Panc1 (cell line): ENCODE results near the gene MTOR. TPM values are rescaled to one million over a fixed set of nuclear protein-coding genes. Genes with fewer than 3 reads are reported as not detected.

Source experiments
- ATAC-seq: fragments of 200-7000 bp; cut with Tn5 transposase; 2 replicates; pipeline ENCODE4 v1.9.1; 2020; ENCODE audit warnings: mild to moderate bottlenecking, moderate library complexity
- BruUV-seq: library from RNA; stranded (reverse); fragments of 400-500 nt; replicated peaks from 2 replicates; lab custom pipeline; 2021; lab: Mats Ljungman, UMichigan
- CTCF ChIA-PET: fragments of 300-600 bp; sonication (Branson Sonifier 250); formaldehyde crosslinking; loops from one replicate; lab custom pipeline; 2022; ENCODE audit warnings: antibody characterized with exemption; lab: Charles Lee
- POLR2A ChIA-PET: fragments of 300-600 bp; sonication (Branson Sonifier 250); formaldehyde crosslinking; loops from one replicate; lab custom pipeline; 2022; ENCODE audit warnings: antibody characterized with exemption; lab: Charles Lee
- DNase-seq: peaks from one replicate; pipeline ENCODE4 v3.0.0-alpha.2; 2010; ENCODE audit warnings: low read depth, low spot score
- H3K27ac ChIP-seq: 2 replicates; pipeline ENCODE4 v1.5.1; 2011; ENCODE audit warnings: mild to moderate bottlenecking, low read length, inconsistent platforms
- H3K27me3 ChIP-seq: fragments of 200-500 bp; sonication (Bioruptor generic); 2 replicates; pipeline ENCODE4 v1.6.0; 2014; ENCODE audit warnings: low read length, inconsistent platforms; ENCODE audit not compliant: control insufficient read depth, insufficient read depth
- H3K36me3 ChIP-seq: fragments of 200-500 bp; sonication (Bioruptor generic); 2 replicates; pipeline ENCODE4 v1.5.1; 2014; ENCODE audit warnings: inconsistent platforms, mild to moderate bottlenecking, low read length, moderate library complexity; ENCODE audit not compliant: control insufficient read depth, insufficient read depth
- H3K4me1 ChIP-seq: 2 replicates; pipeline ENCODE4 v1.5.1; 2011; ENCODE audit warnings: inconsistent platforms, mild to moderate bottlenecking, low read length, moderate library complexity; ENCODE audit not compliant: control insufficient read depth, insufficient read depth
- H3K4me3 ChIP-seq, 2 experiments: 2 replicates each; pipeline ENCODE4 v1.5.1; 2011 to 2012; ENCODE audit warnings: low read depth in 2 of 2, low read length in 2 of 2, mild to moderate bottlenecking in 2 of 2, inconsistent platforms in 1 of 2, moderate library complexity in 1 of 2
- H3K9me3 ChIP-seq: fragments of 200-500 bp; sonication (Bioruptor generic); 2 replicates; pipeline ENCODE4 v1.5.1; 2014; ENCODE audit warnings: low read depth, mild to moderate bottlenecking, inconsistent platforms, low read length, moderate library complexity; ENCODE audit not compliant: control insufficient read depth, insufficient read depth
- POLR2AphosphoS5 ChIP-seq: IDR thresholded peaks from 2 replicates; pipeline ENCODE4 v1.6.1; 2012; ENCODE audit warnings: mild to moderate bottlenecking, low read depth, low read length, moderate library complexity
- SIN3A ChIP-seq: IDR thresholded peaks from 2 replicates; pipeline ENCODE4 v1.6.1; 2012; ENCODE audit warnings: low read depth, mild to moderate bottlenecking, low read length, moderate library complexity, borderline replicate concordance; ENCODE audit not compliant: insufficient read depth
- TCF7L2 ChIP-seq: IDR thresholded peaks from 2 replicates; pipeline ENCODE4 v1.6.1; 2011; ENCODE audit warnings: mild to moderate bottlenecking, low read depth, low read length, inconsistent platforms
- in situ Hi-C: cut with HindIII; loops from 2 replicates; pipeline ENCODE4 v1.10.0; 2016; ENCODE audit warnings: low sequenced_read_pairs, low pct_unique_long_range_greater_than_20kb
- intact Hi-C: fragments of 100-400 bp; cut with micrococcal nuclease; formaldehyde crosslinking; loops from one replicate; pipeline ENCODE4 v1.10.0; 2022; ENCODE audit not compliant: unreplicated experiment
- total RNA-seq: library from RNA; stranded (reverse); gene quantifications from one replicate; pipeline ENCODE4 v1.2.1, GENCODE V29; 2021; ENCODE audit not compliant: unreplicated experiment
- TF ChIP-seq, protein P1 (sequence below): fragments of 450-650 bp; IDR thresholded peaks from 2 replicates; pipeline ENCODE4 v1.5.1; 2017; ENCODE audit warnings: mild to moderate bottlenecking
- TF ChIP-seq, protein P2 (sequence below), 2 experiments: IDR thresholded peaks; 2 replicates each; pipeline ENCODE4 v1.6.1; 2011 to 2012; ENCODE audit warnings: low read depth in 2 of 2, control low read depth in 1 of 2, low read length in 1 of 2, mild to moderate bottlenecking in 1 of 2, moderate library complexity in 1 of 2; ENCODE audit not compliant: insufficient read depth in 1 of 2

Gene MTOR
- total RNA-seq, 1 experiment from 2014 or later, result 71.2 TPM

DNA sequence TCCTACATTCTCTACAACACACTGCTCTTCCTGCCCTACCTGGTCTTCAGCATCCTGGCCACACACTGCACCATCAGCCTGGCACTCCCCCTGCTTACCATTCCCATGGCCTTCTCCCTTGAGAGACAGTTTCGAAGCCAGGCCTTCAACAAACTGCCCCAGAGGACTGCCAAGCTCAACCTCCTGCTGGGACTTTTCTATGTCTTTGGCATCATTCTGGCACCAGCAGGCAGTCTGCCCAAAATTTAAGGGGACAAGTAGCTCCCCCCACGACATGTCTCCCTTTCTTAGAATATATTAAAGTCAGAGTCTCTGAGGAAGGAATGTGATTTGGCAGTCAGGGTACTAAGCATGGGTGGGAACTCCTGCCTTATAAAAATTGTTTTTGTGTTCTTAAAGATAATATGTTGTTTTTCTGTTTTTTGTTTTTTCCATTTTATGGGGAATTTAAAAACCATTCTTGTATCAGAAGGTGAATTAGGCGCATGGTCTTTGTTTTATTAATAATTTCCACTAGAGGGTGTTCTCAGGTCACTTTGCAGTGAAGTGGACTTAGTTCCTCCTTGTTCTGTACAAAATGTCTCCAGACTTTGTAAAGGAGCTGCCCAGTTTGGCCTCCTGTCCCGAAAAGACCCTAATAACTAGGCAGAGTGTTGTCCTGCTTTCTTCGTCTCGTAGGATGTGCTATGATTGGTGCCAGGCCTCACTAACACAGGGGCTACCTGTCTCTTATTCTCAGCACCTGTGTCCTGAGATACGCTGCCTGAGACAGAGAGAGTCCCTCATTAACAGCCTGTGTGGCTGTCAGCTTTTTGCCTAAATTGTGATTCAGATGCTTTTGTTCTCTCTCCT, 23.8 kb upstream of the MTOR start:
- no peak for DNase-seq
- in situ Hi-C loops, result no loop called here
- Histone ChIP-seq H3K9me3 (no peaks in the 10 kb centered on the region), H3K27me3 (no peaks in the 10 kb centered on the region), H3K4me1 (no peaks in the 10 kb centered on the region), H3K27ac (no peak overlapping the region), H3K4me3 (no peak overlapping the region), H3K36me3 (no peaks in the 10 kb centered on the region)
- TF ChIP-seq POLR2AphosphoS5 (no peak), TCF7L2 (no peak), SIN3A (no peak)
- TF ChIP-seq, protein P1, sequence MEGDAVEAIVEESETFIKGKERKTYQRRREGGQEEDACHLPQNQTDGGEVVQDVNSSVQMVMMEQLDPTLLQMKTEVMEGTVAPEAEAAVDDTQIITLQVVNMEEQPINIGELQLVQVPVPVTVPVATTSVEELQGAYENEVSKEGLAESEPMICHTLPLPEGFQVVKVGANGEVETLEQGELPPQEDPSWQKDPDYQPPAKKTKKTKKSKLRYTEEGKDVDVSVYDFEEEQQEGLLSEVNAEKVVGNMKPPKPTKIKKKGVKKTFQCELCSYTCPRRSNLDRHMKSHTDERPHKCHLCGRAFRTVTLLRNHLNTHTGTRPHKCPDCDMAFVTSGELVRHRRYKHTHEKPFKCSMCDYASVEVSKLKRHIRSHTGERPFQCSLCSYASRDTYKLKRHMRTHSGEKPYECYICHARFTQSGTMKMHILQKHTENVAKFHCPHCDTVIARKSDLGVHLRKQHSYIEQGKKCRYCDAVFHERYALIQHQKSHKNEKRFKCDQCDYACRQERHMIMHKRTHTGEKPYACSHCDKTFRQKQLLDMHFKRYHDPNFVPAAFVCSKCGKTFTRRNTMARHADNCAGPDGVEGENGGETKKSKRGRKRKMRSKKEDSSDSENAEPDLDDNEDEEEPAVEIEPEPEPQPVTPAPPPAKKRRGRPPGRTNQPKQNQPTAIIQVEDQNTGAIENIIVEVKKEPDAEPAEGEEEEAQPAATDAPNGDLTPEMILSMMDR, result no peak; the same call in 1 of the 2 replicates
- TF ChIP-seq, protein P2, sequence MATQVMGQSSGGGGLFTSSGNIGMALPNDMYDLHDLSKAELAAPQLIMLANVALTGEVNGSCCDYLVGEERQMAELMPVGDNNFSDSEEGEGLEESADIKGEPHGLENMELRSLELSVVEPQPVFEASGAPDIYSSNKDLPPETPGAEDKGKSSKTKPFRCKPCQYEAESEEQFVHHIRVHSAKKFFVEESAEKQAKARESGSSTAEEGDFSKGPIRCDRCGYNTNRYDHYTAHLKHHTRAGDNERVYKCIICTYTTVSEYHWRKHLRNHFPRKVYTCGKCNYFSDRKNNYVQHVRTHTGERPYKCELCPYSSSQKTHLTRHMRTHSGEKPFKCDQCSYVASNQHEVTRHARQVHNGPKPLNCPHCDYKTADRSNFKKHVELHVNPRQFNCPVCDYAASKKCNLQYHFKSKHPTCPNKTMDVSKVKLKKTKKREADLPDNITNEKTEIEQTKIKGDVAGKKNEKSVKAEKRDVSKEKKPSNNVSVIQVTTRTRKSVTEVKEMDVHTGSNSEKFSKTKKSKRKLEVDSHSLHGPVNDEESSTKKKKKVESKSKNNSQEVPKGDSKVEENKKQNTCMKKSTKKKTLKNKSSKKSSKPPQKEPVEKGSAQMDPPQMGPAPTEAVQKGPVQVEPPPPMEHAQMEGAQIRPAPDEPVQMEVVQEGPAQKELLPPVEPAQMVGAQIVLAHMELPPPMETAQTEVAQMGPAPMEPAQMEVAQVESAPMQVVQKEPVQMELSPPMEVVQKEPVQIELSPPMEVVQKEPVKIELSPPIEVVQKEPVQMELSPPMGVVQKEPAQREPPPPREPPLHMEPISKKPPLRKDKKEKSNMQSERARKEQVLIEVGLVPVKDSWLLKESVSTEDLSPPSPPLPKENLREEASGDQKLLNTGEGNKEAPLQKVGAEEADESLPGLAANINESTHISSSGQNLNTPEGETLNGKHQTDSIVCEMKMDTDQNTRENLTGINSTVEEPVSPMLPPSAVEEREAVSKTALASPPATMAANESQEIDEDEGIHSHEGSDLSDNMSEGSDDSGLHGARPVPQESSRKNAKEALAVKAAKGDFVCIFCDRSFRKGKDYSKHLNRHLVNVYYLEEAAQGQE (IDR thresholded peaks at IDR 0.05; ENCODE audit: insufficient read depth in 1 of 2, low read depth in 2 of 2, low read length in 1 of 2), result no peak
- no peak for ATAC-seq
- ChIA-PET POLR2A (no interaction called here), CTCF (interaction anchor here (0.5 to 0.7 kb wide), 2 partner anchors 40 to 129 kb away, joined by 4 to 9 read pairs; no protein-coding TSS in a partner anchor)
- intact Hi-C loops, result no loop called here
- BruUV-seq, result no TSS peak

DNA sequence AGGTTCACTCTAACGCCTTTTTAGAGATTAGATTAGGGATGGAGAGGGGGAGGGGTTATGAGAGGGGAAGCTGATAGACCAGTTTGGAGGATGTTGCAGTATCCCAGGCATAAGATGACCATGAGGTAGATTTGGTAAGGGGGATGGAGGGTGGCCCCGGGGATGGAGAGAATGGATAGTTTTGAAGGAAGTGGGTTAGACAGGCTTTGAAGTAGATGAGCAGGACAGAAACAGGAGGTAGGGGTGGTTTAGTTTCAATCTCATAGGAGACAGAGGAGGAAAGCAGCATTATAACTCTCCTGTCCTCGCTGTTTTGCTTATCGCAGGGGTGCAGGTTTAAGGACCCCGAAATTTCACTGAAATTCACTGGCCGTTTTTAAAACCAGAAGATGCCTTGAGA, 22.4 kb upstream of the MTOR start:
- DNase-seq (no peak), ATAC-seq (no peak)
- H3K27me3 ChIP-seq, result no peaks in the 10 kb centered on the region
- no peaks in the 10 kb centered on the region for H3K9me3 ChIP-seq
- no peak for TF ChIP-seq POLR2AphosphoS5
- no peak for TF ChIP-seq SIN3A
- TF ChIP-seq TCF7L2, result no peak
- TF ChIP-seq, protein P2 (IDR thresholded peaks at IDR 0.05; ENCODE audit: insufficient read depth in 1 of 2, low read depth in 2 of 2, low read length in 1 of 2), result no peak
- TF ChIP-seq, protein P1, result no peak
- H3K36me3 ChIP-seq, result no peaks in the 10 kb centered on the region
- POLR2A ChIA-PET, result no interaction called here
- intact Hi-C loops, result no loop called here
- H3K4me3 ChIP-seq, result no peak overlapping the region
- no peaks in the 10 kb centered on the region for H3K4me1 ChIP-seq
- CTCF ChIA-PET, result no interaction called here
- no TSS peak for BruUV-seq
- in situ Hi-C loops, result no loop called here
- H3K27ac ChIP-seq, result no peak overlapping the region
